HG02759 (cell line): Measurements from ENCODE around the gene SEC23IP.
A peak's percentile ranks its signal among the peaks of the same experiment; 100 is the strongest.
"Not testable (repeated sequence)": the region's sequence is repeated elsewhere in the genome, so short reads cannot be mapped to it uniquely, and the experiment has no call there.

Source experiments
- ATAC-seq: cut with Tn5 transposase; IDR thresholded peaks from one replicate; pipeline ENCODE4 v1.9.1; 2021; ENCODE audit warnings: mild to moderate bottlenecking, moderate library complexity; ENCODE audit not compliant: unreplicated experiment

SEC23IP gene

GRCh38 chr10:119878524-119878923 lies 14.0 kb upstream of the SEC23IP start:
- ATAC-seq = no peak

- ATAC-seq = not testable (repeated sequence)
Measured at GRCh38 chr10:119883901-119884611, 8.5 kb upstream of the SEC23IP start.

- not testable (repeated sequence) for ATAC-seq
Measured at GRCh38 chr10:119886070-119886469, 6.5 kb upstream of the SEC23IP start.

GRCh38 chr10:119888715-119889114 lies 3.8 kb upstream of the SEC23IP start:
- not testable (repeated sequence) for ATAC-seq

GRCh38 chr10:119889201-119889600 lies 3.3 kb upstream of the SEC23IP start:
- ATAC-seq = not testable (repeated sequence)

GRCh38 chr10:119890307-119890706 lies 2.2 kb upstream of the SEC23IP start:
- not testable (repeated sequence) for ATAC-seq

- not testable (repeated sequence) for ATAC-seq
Measured at GRCh38 chr10:119891849-119892187, 712 bp upstream of the SEC23IP start.

- no peak for ATAC-seq
Measured at GRCh38 chr10:119893074-119893473, 544 bp downstream of the SEC23IP start.

GRCh38 chr10:119893845-119894427 lies 1.4 kb downstream of the SEC23IP start:
- no peak for ATAC-seq

GRCh38 chr10:119896061-119896655 lies 3.6 kb downstream of the SEC23IP start:
- ATAC-seq = no peak

GRCh38 chr10:119896937-119897770 lies 4.6 kb downstream of the SEC23IP start:
- no peak for ATAC-seq

- no peak for ATAC-seq
Measured at GRCh38 chr10:119898577-119898976, 6.0 kb downstream of the SEC23IP start.

GRCh38 chr10:119903946-119904666 lies 11.6 kb downstream of the SEC23IP start:
- ATAC-seq = no peak

- not testable (repeated sequence) for ATAC-seq
Measured at GRCh38 chr10:119907695-119908094, 15.2 kb downstream of the SEC23IP start.

- no peak for ATAC-seq
Measured at GRCh38 chr10:119908166-119908565, 15.6 kb downstream of the SEC23IP start.

- ATAC-seq = no peak
Measured at GRCh38 chr10:119910689-119911088, 18.2 kb downstream of the SEC23IP start.

GRCh38 chr10:119917777-119918176 lies 25.2 kb downstream of the SEC23IP start:
- no peak for ATAC-seq

- no peak for ATAC-seq
Measured at GRCh38 chr10:119919271-119919670, 26.7 kb downstream of the SEC23IP start.

GRCh38 chr10:119919826-119920225 lies 27.3 kb downstream of the SEC23IP start:
- ATAC-seq = peak; percentile 66

GRCh38 chr10:119928411-119928810 lies 35.9 kb downstream of the SEC23IP start:
- ATAC-seq = no peak

- no peak for ATAC-seq
Measured at GRCh38 chr10:119931871-119932270, 39.3 kb downstream of the SEC23IP start.
